ENCODE measurements around the gene MEIS2. TPM values are rescaled to one million over a fixed set of nuclear protein-coding genes. Genes with fewer than 3 reads are reported as not detected.

Gene MEIS2
- total RNA-seq, 2 experiments from 2014 or later = not detected

DNA sequence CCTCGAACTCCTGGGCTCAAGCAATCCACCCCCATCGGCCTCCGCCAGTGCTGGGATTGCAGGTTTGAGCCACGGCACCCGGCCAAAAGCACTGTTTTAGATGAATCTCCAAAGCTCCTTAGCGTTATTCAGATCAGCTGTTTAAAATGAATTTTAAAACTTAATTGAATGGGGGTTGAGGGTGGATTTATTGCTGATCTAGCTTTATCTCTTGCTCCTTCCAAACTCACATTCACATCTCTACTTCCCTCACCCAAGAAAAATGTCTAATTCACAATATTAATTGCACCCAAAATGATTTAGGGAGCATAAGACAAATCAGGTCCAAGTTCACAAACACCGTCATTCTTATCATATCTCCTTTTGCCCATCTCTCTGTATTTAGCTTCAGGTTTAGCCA is 89.8 kb downstream of the MEIS2 start:
- TF ChIP-seq, protein P1, sequence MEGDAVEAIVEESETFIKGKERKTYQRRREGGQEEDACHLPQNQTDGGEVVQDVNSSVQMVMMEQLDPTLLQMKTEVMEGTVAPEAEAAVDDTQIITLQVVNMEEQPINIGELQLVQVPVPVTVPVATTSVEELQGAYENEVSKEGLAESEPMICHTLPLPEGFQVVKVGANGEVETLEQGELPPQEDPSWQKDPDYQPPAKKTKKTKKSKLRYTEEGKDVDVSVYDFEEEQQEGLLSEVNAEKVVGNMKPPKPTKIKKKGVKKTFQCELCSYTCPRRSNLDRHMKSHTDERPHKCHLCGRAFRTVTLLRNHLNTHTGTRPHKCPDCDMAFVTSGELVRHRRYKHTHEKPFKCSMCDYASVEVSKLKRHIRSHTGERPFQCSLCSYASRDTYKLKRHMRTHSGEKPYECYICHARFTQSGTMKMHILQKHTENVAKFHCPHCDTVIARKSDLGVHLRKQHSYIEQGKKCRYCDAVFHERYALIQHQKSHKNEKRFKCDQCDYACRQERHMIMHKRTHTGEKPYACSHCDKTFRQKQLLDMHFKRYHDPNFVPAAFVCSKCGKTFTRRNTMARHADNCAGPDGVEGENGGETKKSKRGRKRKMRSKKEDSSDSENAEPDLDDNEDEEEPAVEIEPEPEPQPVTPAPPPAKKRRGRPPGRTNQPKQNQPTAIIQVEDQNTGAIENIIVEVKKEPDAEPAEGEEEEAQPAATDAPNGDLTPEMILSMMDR (IDR thresholded peaks at IDR 0.05) = no peak
- intact Hi-C loops (cut with DNase I, micrococcal nuclease) = no loop called here
- no peak overlapping the region for H3K27ac ChIP-seq (ENCODE audit: low read depth in 1 of 2, low read length in 2 of 2)
- no peak overlapping the region for H3K27ac Mint-ChIP-seq
- H3K4me3 Mint-ChIP-seq = no peak overlapping the region
- ChIA-PET POLR2A (no interaction called here), CTCF (no interaction called here)
- no peaks in the 10 kb centered on the region for H3K36me3 ChIP-seq (ENCODE audit: insufficient read depth, low read length)
- no peaks in the 10 kb centered on the region for H3K27me3 Mint-ChIP-seq
- no peaks in the 10 kb centered on the region for H3K9me3 ChIP-seq (ENCODE audit: control insufficient read depth in 1 of 2, insufficient read depth in 1 of 2, low read length in 2 of 2)
- no peaks in the 10 kb centered on the region for H3K4me1 Mint-ChIP-seq (ENCODE audit: low read depth)
- H3K4me1 ChIP-seq (ENCODE audit: insufficient read depth, low read length) = no peaks in the 10 kb centered on the region
- H3K9me3 Mint-ChIP-seq = no peaks in the 10 kb centered on the region
- no peaks in the 10 kb centered on the region for H3K36me3 Mint-ChIP-seq (ENCODE audit: low read depth)
- ATAC-seq (ENCODE audit: poor library complexity) (no peak), DNase-seq (no peak)
- H3K4me3 ChIP-seq (ENCODE audit: low read length) = no peak overlapping the region
- no peaks in the 10 kb centered on the region for H3K27me3 ChIP-seq (ENCODE audit: control insufficient read depth in 1 of 2, insufficient read depth in 2 of 2, low read length in 2 of 2)

DNA sequence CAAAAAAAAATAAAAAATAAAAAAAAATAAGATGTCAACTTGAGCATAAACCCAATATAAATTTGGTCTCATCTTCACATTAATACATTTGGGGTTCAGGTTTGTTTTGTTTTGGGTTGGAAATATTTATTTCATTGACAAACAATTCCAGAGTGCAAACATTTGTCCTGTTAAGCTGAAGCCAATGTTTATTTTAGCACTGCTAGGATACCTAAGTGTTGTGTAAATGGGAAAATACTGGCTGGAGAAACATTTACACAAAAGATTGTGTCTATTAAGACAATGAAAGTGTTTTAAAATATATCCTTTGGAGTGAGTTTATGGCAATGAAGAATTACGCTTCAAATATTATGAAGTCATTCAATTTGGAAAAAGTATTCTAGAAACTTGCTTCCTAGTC is 91.1 kb downstream of the MEIS2 start:
- CTCF ChIA-PET = no interaction called here
- intact Hi-C loops (cut with DNase I, micrococcal nuclease) = no loop called here
- no peaks in the 10 kb centered on the region for H3K27me3 ChIP-seq (ENCODE audit: control insufficient read depth in 1 of 2, insufficient read depth in 2 of 2, low read length in 2 of 2)

DNA sequence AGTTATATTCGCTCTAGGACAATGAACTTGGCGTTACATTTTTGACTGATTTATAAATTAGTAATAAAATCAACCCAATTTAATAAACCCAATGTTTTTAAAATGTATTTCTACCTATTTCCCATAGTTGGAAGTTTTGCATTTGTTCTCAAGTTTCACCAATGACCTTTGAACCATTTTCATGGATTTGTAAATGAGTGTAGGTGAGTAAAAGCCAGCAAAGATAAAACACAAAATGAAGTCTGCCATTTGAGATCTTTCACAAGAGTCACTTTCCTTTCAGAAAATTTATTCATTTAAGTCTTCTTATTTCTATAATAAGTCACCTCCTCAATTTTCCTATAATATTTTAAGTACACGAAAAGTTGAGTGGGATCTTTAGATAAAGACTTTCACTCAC is 92.1 kb downstream of the MEIS2 start:
- ChIA-PET CTCF (no interaction called here), POLR2A (no interaction called here)
- Histone ChIP-seq H3K36me3 (ENCODE audit: insufficient read depth, low read length) (no peaks in the 10 kb centered on the region), H3K4me1 (ENCODE audit: insufficient read depth, low read length) (no peaks in the 10 kb centered on the region), H3K9me3 (ENCODE audit: control insufficient read depth in 1 of 2, insufficient read depth in 1 of 2, low read length in 2 of 2) (no peaks in the 10 kb centered on the region), H3K27ac (ENCODE audit: low read depth in 1 of 2, low read length in 2 of 2) (no peak overlapping the region), H3K4me3 (ENCODE audit: low read length) (no peak overlapping the region), H3K27me3 (ENCODE audit: control insufficient read depth in 1 of 2, insufficient read depth in 2 of 2, low read length in 2 of 2) (no peaks in the 10 kb centered on the region)
- no peaks in the 10 kb centered on the region for H3K9me3 Mint-ChIP-seq
- DNase-seq (no peak), ATAC-seq (ENCODE audit: poor library complexity) (no peak)
- H3K27ac Mint-ChIP-seq = no peak overlapping the region
- TF ChIP-seq, protein P1 (IDR thresholded peaks at IDR 0.05) = no peak
- intact Hi-C loops (cut with DNase I, micrococcal nuclease) = no loop called here
- H3K27me3 Mint-ChIP-seq = no peaks in the 10 kb centered on the region
- H3K36me3 Mint-ChIP-seq (ENCODE audit: low read depth) = no peaks in the 10 kb centered on the region
- H3K4me3 Mint-ChIP-seq = no peak overlapping the region
- no peaks in the 10 kb centered on the region for H3K4me1 Mint-ChIP-seq (ENCODE audit: low read depth)

More for the DNA sequence above, 91.1 kb downstream of the MEIS2 start:
- no peak for ATAC-seq (ENCODE audit: poor library complexity)
- Histone ChIP-seq H3K27ac (ENCODE audit: low read depth in 1 of 2, low read length in 2 of 2) (no peak overlapping the region), H3K36me3 (ENCODE audit: insufficient read depth, low read length) (no peaks in the 10 kb centered on the region), H3K4me1 (ENCODE audit: insufficient read depth, low read length) (no peaks in the 10 kb centered on the region), H3K9me3 (ENCODE audit: control insufficient read depth in 1 of 2, insufficient read depth in 1 of 2, low read length in 2 of 2) (no peaks in the 10 kb centered on the region), H3K4me3 (ENCODE audit: low read length) (no peak overlapping the region)
- H3K9me3 Mint-ChIP-seq = no peaks in the 10 kb centered on the region
- no peaks in the 10 kb centered on the region for H3K27me3 Mint-ChIP-seq
- no peaks in the 10 kb centered on the region for H3K36me3 Mint-ChIP-seq (ENCODE audit: low read depth)
- TF ChIP-seq, protein P1 (IDR thresholded peaks at IDR 0.05) = no peak
- no peak overlapping the region for H3K27ac Mint-ChIP-seq
- no peak for DNase-seq
- no peak overlapping the region for H3K4me3 Mint-ChIP-seq
- H3K4me1 Mint-ChIP-seq (ENCODE audit: low read depth) = no peaks in the 10 kb centered on the region
- POLR2A ChIA-PET = interaction anchor here (0.6 kb wide), 1 partner anchor 18 kb away, joined by 4 read pairs; no protein-coding TSS in a partner anchor
